Measurements from ENCODE around the gene CCL27. TPM values are rescaled to one million over a fixed set of nuclear protein-coding genes. Genes with fewer than 3 reads are reported as not detected.

Gene CCL27
- total and polyA plus RNA-seq, 4 donors, result 0.66 to 1.0 (median 1.0) TPM; not detected in 1

GRCh38 chr9:34665067-34665380 lies 2.6 kb upstream of the CCL27 start:
- H3K27ac ChIP-seq (ENCODE audit: low read depth, low read length), result peak overlapping the region; percentile 91
- WGBS (ENCODE audit: insufficient coverage), result under 1% methylated on average over 26 of the region's 26 CpGs
- peaks cover 6% of the 10 kb centered on the region for H3K36me3 ChIP-seq (ENCODE audit: control insufficient read depth, insufficient read depth, low read length)
- no peaks in the 10 kb centered on the region for H3K9me3 ChIP-seq (ENCODE audit: control insufficient read depth, insufficient read depth, low read length)
- no peaks in the 10 kb centered on the region for H3K27me3 ChIP-seq (ENCODE audit: control insufficient read depth, insufficient read depth, low read length)
- H3K4me1 ChIP-seq (ENCODE audit: control insufficient read depth, insufficient read depth, low read length), result peaks cover 23% of the 10 kb centered on the region
- no peak for DNase-seq (ENCODE audit: low read depth in 4 of 6, low spot score in 6 of 6)
- peak overlapping the region; percentile 98 for H3K4me3 ChIP-seq (ENCODE audit: low read depth, low read length)

GRCh38 chr9:34664281-34665066 lies 2.0 kb upstream of the CCL27 start:
- Histone ChIP-seq H3K36me3 (ENCODE audit: control insufficient read depth, insufficient read depth, low read length) (peaks cover 12% of the 10 kb centered on the region), H3K27ac (ENCODE audit: low read depth, low read length) (peak overlapping the region; percentile 91), H3K27me3 (ENCODE audit: control insufficient read depth, insufficient read depth, low read length) (no peaks in the 10 kb centered on the region), H3K9me3 (ENCODE audit: control insufficient read depth, insufficient read depth, low read length) (no peaks in the 10 kb centered on the region), H3K4me1 (ENCODE audit: control insufficient read depth, insufficient read depth, low read length) (peaks cover 23% of the 10 kb centered on the region), H3K4me3 (ENCODE audit: low read depth, low read length) (peak overlapping the region; percentile 98)
- WGBS (ENCODE audit: insufficient coverage), result 3% methylated on average over 14 of the region's 18 CpGs
- DNase-seq (ENCODE audit: low read depth in 4 of 6, low spot score in 6 of 6), result peak in 3 of 6 donors; percentile 42 to 84 (median 73)

DNA sequence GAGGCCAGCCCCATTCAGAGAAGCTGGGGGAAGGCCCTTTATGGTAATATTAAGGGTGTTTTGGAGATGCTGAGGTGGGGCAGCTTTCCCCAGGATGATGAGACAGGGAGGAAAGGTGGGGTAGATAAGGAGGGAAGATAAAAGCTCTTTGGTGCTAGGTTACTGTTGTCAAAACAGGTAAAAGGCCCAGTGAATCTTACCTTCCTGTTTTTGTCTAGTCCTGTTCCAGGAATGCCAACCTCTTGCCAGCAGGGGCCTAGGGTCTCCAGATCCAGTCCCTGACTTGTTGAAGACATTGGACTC lies 797 bp upstream of the CCL27 start:
- Histone ChIP-seq H3K36me3 (ENCODE audit: control insufficient read depth, insufficient read depth, low read length) (peaks cover 15% of the 10 kb centered on the region), H3K9me3 (ENCODE audit: control insufficient read depth, insufficient read depth, low read length) (no peaks in the 10 kb centered on the region), H3K27me3 (ENCODE audit: control insufficient read depth, insufficient read depth, low read length) (no peaks in the 10 kb centered on the region), H3K4me1 (ENCODE audit: control insufficient read depth, insufficient read depth, low read length) (peaks cover 23% of the 10 kb centered on the region), H3K27ac (ENCODE audit: low read depth, low read length) (no peak overlapping the region), H3K4me3 (ENCODE audit: low read depth, low read length) (no peak overlapping the region)
- DNase-seq (ENCODE audit: low read depth in 4 of 6, low spot score in 6 of 6), result no peak

GRCh38 chr9:34659592-34660253 lies 2.7 kb downstream of the CCL27 start:
- peaks cover 15% of the 10 kb centered on the region for H3K36me3 ChIP-seq (ENCODE audit: control insufficient read depth, insufficient read depth, low read length)
- no peaks in the 10 kb centered on the region for H3K27me3 ChIP-seq (ENCODE audit: control insufficient read depth, insufficient read depth, low read length)

DNA sequence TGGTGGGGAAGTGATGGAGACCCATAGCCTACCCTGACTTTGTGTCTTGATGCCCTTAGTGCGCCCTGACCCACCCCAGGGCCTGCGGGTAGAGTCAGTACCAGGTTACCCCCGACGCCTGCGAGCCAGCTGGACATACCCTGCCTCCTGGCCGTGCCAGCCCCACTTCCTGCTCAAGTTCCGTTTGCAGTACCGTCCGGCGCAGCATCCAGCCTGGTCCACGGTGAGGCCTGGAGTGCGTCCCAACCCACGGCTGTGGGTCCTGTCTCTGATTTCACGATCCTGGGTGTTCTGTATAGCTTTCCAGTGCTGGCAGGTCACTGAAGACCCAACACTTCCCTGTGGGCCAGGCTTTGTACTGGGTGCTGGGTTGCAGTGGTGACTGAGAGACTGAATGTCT lies 4.0 kb downstream of the CCL27 start:
- DNase-seq (ENCODE audit: low read depth in 4 of 6, low spot score in 6 of 6), result no peak
- no peak overlapping the region for H3K4me3 ChIP-seq (ENCODE audit: low read depth, low read length)
- H3K36me3 ChIP-seq (ENCODE audit: control insufficient read depth, insufficient read depth, low read length), result peaks cover 15% of the 10 kb centered on the region
- 95% methylated on average over 14 of the region's 14 CpGs for WGBS (ENCODE audit: insufficient coverage)
- H3K4me1 ChIP-seq (ENCODE audit: control insufficient read depth, insufficient read depth, low read length), result peaks cover 24% of the 10 kb centered on the region
- no peaks in the 10 kb centered on the region for H3K9me3 ChIP-seq (ENCODE audit: control insufficient read depth, insufficient read depth, low read length)
- no peak overlapping the region for H3K27ac ChIP-seq (ENCODE audit: low read depth, low read length)
- H3K27me3 ChIP-seq (ENCODE audit: control insufficient read depth, insufficient read depth, low read length), result no peaks in the 10 kb centered on the region

More at GRCh38 chr9:34659592-34660253, 2.7 kb downstream of the CCL27 start:
- no peaks in the 10 kb centered on the region for H3K9me3 ChIP-seq (ENCODE audit: control insufficient read depth, insufficient read depth, low read length)
- WGBS (ENCODE audit: insufficient coverage), result 91% methylated on average over 8 of the region's 8 CpGs
- H3K4me1 ChIP-seq (ENCODE audit: control insufficient read depth, insufficient read depth, low read length), result peaks cover 18% of the 10 kb centered on the region
- no peak for DNase-seq (ENCODE audit: low read depth in 4 of 6, low spot score in 6 of 6)
- no peak overlapping the region for H3K4me3 ChIP-seq (ENCODE audit: low read depth, low read length)
- no peak overlapping the region for H3K27ac ChIP-seq (ENCODE audit: low read depth, low read length)

DNA sequence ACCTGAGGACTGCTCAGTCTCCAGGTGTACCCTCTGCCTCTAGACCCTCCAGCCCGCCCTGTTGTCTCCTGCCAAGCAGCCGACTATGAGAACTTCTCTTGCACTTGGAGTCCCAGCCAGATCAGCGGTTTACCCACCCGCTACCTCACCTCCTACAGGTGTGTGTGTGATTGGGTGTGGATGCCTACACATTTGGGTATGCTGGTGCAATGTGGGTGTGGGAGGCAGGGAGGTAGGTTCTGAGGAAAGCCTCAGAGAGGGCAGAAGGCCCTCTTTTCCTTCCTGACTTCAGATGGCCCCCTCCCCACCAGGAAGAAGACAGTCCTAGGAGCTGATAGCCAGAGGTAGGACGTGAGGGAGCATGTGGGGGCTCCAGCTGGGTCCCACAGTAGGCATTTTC lies 5.5 kb downstream of the CCL27 start:
- H3K4me1 ChIP-seq (ENCODE audit: control insufficient read depth, insufficient read depth, low read length), result peaks cover 38% of the 10 kb centered on the region
- H3K4me3 ChIP-seq (ENCODE audit: low read depth, low read length), result no peak overlapping the region
- H3K9me3 ChIP-seq (ENCODE audit: control insufficient read depth, insufficient read depth, low read length), result no peaks in the 10 kb centered on the region
- H3K27me3 ChIP-seq (ENCODE audit: control insufficient read depth, insufficient read depth, low read length), result no peaks in the 10 kb centered on the region
- peaks cover 15% of the 10 kb centered on the region for H3K36me3 ChIP-seq (ENCODE audit: control insufficient read depth, insufficient read depth, low read length)
- no CpG with 5 or more reads among the region's 5 CpGs for WGBS (ENCODE audit: insufficient coverage)
- no peak overlapping the region for H3K27ac ChIP-seq (ENCODE audit: low read depth, low read length)
- no peak for DNase-seq (ENCODE audit: low read depth in 4 of 6, low spot score in 6 of 6)

DNA sequence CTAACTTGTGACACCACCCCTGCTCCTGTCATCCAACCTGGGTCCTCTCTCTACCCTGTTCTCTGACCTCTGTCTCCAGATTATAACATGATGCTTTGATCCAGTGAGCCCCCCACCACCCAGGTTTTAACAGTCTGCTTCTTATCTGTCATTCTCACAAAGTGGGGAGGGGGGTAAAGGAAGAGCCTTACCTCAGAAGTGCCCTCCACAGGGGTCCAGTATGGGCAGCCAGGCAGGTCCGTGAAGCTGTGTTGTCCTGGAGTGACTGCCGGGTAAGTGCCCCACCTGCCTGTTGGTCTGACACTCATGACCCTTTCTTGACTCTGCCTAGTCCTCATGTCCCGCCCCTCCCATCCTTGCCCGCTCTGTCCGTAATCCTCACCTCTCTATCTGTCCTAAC lies 7.1 kb downstream of the CCL27 start:
- Histone ChIP-seq H3K27me3 (ENCODE audit: control insufficient read depth, insufficient read depth, low read length) (no peaks in the 10 kb centered on the region), H3K4me1 (ENCODE audit: control insufficient read depth, insufficient read depth, low read length) (peaks cover 53% of the 10 kb centered on the region), H3K27ac (ENCODE audit: low read depth, low read length) (peak overlapping the region; percentile 79), H3K9me3 (ENCODE audit: control insufficient read depth, insufficient read depth, low read length) (no peaks in the 10 kb centered on the region), H3K36me3 (ENCODE audit: control insufficient read depth, insufficient read depth, low read length) (peaks cover 16% of the 10 kb centered on the region), H3K4me3 (ENCODE audit: low read depth, low read length) (no peak overlapping the region)
- no peak for DNase-seq (ENCODE audit: low read depth in 4 of 6, low spot score in 6 of 6)
- 63% methylated on average over 5 of the region's 5 CpGs for WGBS (ENCODE audit: insufficient coverage)

- Histone ChIP-seq H3K27me3 (ENCODE audit: control insufficient read depth, insufficient read depth, low read length) (no peaks in the 10 kb centered on the region), H3K9me3 (ENCODE audit: control insufficient read depth, insufficient read depth, low read length) (no peaks in the 10 kb centered on the region), H3K36me3 (ENCODE audit: control insufficient read depth, insufficient read depth, low read length) (peaks cover 16% of the 10 kb centered on the region), H3K4me1 (ENCODE audit: control insufficient read depth, insufficient read depth, low read length) (peaks cover 62% of the 10 kb centered on the region), H3K4me3 (ENCODE audit: low read depth, low read length) (no peak overlapping the region), H3K27ac (ENCODE audit: low read depth, low read length) (peak overlapping the region; percentile 79)
- 23% methylated on average over 4 of the region's 11 CpGs for WGBS (ENCODE audit: insufficient coverage)
- peak in 3 of 6 donors; percentile 63 to 95 (median 89) for DNase-seq (ENCODE audit: low read depth in 4 of 6, low spot score in 6 of 6)
Observed at GRCh38 chr9:34654323-34655051, 8.0 kb downstream of the CCL27 start.

DNA sequence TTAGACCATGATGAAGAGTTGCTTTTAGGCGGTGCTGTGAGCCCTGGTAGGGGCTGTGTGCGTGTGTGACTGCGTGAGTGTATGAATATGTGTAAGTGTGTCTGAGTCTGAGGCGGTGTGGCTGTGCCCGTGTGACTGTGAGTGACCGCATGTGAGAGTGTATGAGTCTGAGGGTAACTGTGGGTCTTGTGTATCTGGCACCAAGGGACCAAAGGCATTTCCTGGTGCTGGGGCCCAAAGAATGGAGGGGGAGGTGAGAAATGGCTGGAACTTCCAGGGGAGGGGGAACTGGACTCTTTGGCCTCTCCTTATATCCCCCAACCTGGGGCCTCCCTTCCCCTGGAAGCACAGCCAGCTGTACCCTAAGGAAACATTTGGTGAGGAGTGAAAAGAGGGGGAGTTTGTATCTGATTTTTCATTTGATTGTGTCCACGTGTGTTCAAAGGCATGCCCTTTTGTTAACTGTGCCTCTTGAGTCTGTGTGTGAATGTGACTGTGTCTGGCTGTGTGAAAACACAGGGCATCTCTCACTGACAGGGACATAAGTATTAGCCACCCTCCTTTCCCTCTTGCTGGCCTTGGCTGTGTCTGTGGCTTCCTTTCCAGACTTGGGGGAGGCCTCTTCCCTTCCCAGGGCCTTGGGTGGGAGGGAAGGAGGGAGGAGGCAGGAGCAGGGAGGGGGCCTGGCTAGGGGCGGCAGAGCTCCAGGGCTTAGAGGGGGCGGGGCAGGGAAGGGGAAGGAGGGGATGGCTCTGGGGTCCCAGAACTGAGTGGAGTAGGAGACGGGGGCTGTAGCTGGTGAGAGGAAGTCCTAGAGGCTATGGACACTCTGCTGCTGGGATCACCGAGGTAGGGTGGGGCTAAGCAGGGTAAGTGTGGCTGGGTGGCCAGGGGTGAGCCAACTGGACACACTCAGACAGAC lies 9.0 kb downstream of the CCL27 start:
- DNase-seq (ENCODE audit: low read depth in 4 of 6, low spot score in 6 of 6), result peak in 2 of 6 donors; percentile 51 to 82
- peaks cover 63% of the 10 kb centered on the region for H3K4me1 ChIP-seq (ENCODE audit: control insufficient read depth, insufficient read depth, low read length)
- H3K36me3 ChIP-seq (ENCODE audit: control insufficient read depth, insufficient read depth, low read length), result peaks cover 25% of the 10 kb centered on the region
- H3K27me3 ChIP-seq (ENCODE audit: control insufficient read depth, insufficient read depth, low read length), result no peaks in the 10 kb centered on the region
- peak overlapping the region; percentile 79 for H3K27ac ChIP-seq (ENCODE audit: low read depth, low read length)
- 24% methylated on average over 10 of the region's 11 CpGs for WGBS (ENCODE audit: insufficient coverage)
- H3K9me3 ChIP-seq (ENCODE audit: control insufficient read depth, insufficient read depth, low read length), result no peaks in the 10 kb centered on the region
- H3K4me3 ChIP-seq (ENCODE audit: low read depth, low read length), result no peak overlapping the region

All from spinal cord (tissue), 10 donors.